Mammary epithelial cell (primary cell): ENCODE measurements around the gene ZNF609.

ENCODE experiments used
- CTCF ChIP-seq, 2 donors: IDR thresholded peaks in 1 of 2; conservative IDR thresholded peaks in 1 of 2; 2 replicates each; pipeline ENCODE4 v1.5.1; 2011 to 2012; ENCODE audit warnings: inconsistent platforms in 2 of 2, low read length in 2 of 2, mild to moderate bottlenecking in 2 of 2, control low read depth in 1 of 2, low read depth in 1 of 2; ENCODE audit not compliant: insufficient read depth in 1 of 2; ENCODE audit errors: extremely low read depth in 1 of 2
- EZH2 ChIP-seq: IDR thresholded peaks from 2 replicates; pipeline ENCODE4 v1.6.1; 2012; ENCODE audit warnings: low read length, inconsistent platforms, borderline replicate concordance

GRCh38 chr15:64586984-64587383 is 126.6 kb downstream of the ZNF609 start:
- TF ChIP-seq CTCF (conservative IDR thresholded peaks at IDR 0.05 in 1 of 2, IDR thresholded peaks at IDR 0.05 in 1 of 2; ENCODE audit: extremely low read depth in 1 of 2, insufficient read depth in 1 of 2, low read depth in 1 of 2, low read length in 2 of 2) = no peak
- no peak for TF ChIP-seq EZH2
